ENCODE data around the gene CCNL2. TPM values are rescaled to one million over a fixed set of nuclear protein-coding genes. Genes with fewer than 3 reads are reported as not detected.

CCNL2 gene
- total and polyA plus RNA-seq, 2 donors (not counting 1 experiment from before 2014, with no cell fraction given): 263 to 347 TPM

GRCh38 chr1:1359308-1359663, 39.8 kb downstream of the CCNL2 start:
- DNase-seq: no peak
- H3K4me1 Mint-ChIP-seq: peaks cover 10% of the 10 kb centered on the region
- no peak for ATAC-seq (ENCODE audit: low read depth)
- peak overlapping the region; percentile 7 for H3K27ac Mint-ChIP-seq
- ChIA-PET CTCF (no interaction called here), POLR2A (no interaction called here)
- intact Hi-C loops (cut with micrococcal nuclease): no loop called here
- no peaks in the 10 kb centered on the region for H3K79me2 ChIP-seq (ENCODE audit: control insufficient read depth, insufficient read depth, low read length)
- H2AFZ ChIP-seq (ENCODE audit: insufficient read depth, low read depth, low read length, poor library complexity, severe bottlenecking): no peak overlapping the region
- TF ChIP-seq CTCF (IDR thresholded peaks at IDR 0.05) (no peak), EZH2 (IDR thresholded peaks at IDR 0.05; ENCODE audit: borderline replicate concordance, insufficient read depth, low read depth, low read length, poor library complexity, severe bottlenecking) (no peak)
- peaks cover 0 to 6% (median 0%) of the 10 kb centered on the region in 3 donors for H3K9me3 ChIP-seq (ENCODE audit: control extremely low read depth in 1 of 3, control insufficient read depth in 2 of 3, insufficient read depth in 1 of 3, low read length in 2 of 3)
- peaks cover 25% of the 10 kb centered on the region for H3K27me3 Mint-ChIP-seq
- no peak overlapping the region for H3K4me3 Mint-ChIP-seq
- no peaks in the 10 kb centered on the region for H4K20me1 ChIP-seq (ENCODE audit: control insufficient read depth, insufficient read depth, low read length, poor library complexity, severe bottlenecking)
- peaks cover 0 to 49% (median 13%) of the 10 kb centered on the region in 4 experiments for H3K27me3 ChIP-seq (replicated peaks in 1 of 4; ENCODE audit: control extremely low read depth in 1 of 4, control insufficient read depth in 3 of 4, insufficient read depth in 4 of 4, low read length in 3 of 4)
- no peaks in the 10 kb centered on the region for H3K36me3 ChIP-seq (replicated peaks in 1 of 2; ENCODE audit: control extremely low read depth in 1 of 2, control insufficient read depth in 1 of 2, extremely low read depth in 1 of 2, insufficient read depth in 2 of 2, low read length in 1 of 2)
- WGBS (ENCODE audit: insufficient coverage): 43% methylated on average over 3 of the region's 6 CpGs
- H3K4me1 ChIP-seq (ENCODE audit: control insufficient read depth in 2 of 2, insufficient read depth in 2 of 2, low read length in 2 of 2): peaks cover 12 to 17% of the 10 kb centered on the region in 2 donors
- H3K4me2 ChIP-seq (replicated peaks; ENCODE audit: low read depth, low read length, poor library complexity, severe bottlenecking): no peak overlapping the region
- no peaks in the 10 kb centered on the region for H3K9me3 Mint-ChIP-seq (ENCODE audit: insufficient read depth)
- H3K4me3 ChIP-seq (ENCODE audit: control extremely low read depth in 1 of 5, extremely low read depth in 1 of 5, insufficient read depth in 1 of 5, low read depth in 2 of 5, low read length in 4 of 5): no peak overlapping the region
- H3K27ac ChIP-seq (ENCODE audit: low read length in 2 of 2): no peak overlapping the region
- H3K9ac ChIP-seq (ENCODE audit: low read length): no peak overlapping the region

- Mint-ChIP-seq H3K27ac (peak within 1 kb of the TSS; percentile 7), H3K4me1 (peaks cover 12% of the 10 kb centered on the region), H3K27me3 (peaks cover 28% of the 10 kb centered on the region), H3K4me3 (no peak within 1 kb of the TSS), H3K9me3 (ENCODE audit: insufficient read depth) (no peaks in the 10 kb centered on the region)
- H3K4me3 ChIP-seq (ENCODE audit: control extremely low read depth in 1 of 5, extremely low read depth in 1 of 5, insufficient read depth in 1 of 5, low read depth in 2 of 5, low read length in 4 of 5): no peak within 1 kb of the TSS
- WGBS (ENCODE audit: insufficient coverage): 29% methylated on average over 25 of the region's 29 CpGs
- intact Hi-C loops (cut with micrococcal nuclease): no loop called here
- ChIA-PET CTCF (no interaction called here), POLR2A (no interaction called here)
- peaks cover 18 to 23% of the 10 kb centered on the region in 2 donors for H3K4me1 ChIP-seq (ENCODE audit: control insufficient read depth in 2 of 2, insufficient read depth in 2 of 2, low read length in 2 of 2)
- TF ChIP-seq CTCF (IDR thresholded peaks at IDR 0.05) (no peak), EZH2 (IDR thresholded peaks at IDR 0.05; ENCODE audit: borderline replicate concordance, insufficient read depth, low read depth, low read length, poor library complexity, severe bottlenecking) (no peak)
- H3K36me3 ChIP-seq (replicated peaks in 1 of 2; ENCODE audit: control extremely low read depth in 1 of 2, control insufficient read depth in 1 of 2, extremely low read depth in 1 of 2, insufficient read depth in 2 of 2, low read length in 1 of 2): no peaks in the 10 kb centered on the region
- no peaks in the 10 kb centered on the region for H3K79me2 ChIP-seq (ENCODE audit: control insufficient read depth, insufficient read depth, low read length)
- H3K9ac ChIP-seq (ENCODE audit: low read length): no peak within 1 kb of the TSS
- no peak for ATAC-seq (ENCODE audit: low read depth)
- no peak for DNase-seq
- H3K27ac ChIP-seq (ENCODE audit: low read length in 2 of 2): no peak within 1 kb of the TSS
- H4K20me1 ChIP-seq (ENCODE audit: control insufficient read depth, insufficient read depth, low read length, poor library complexity, severe bottlenecking): no peaks in the 10 kb centered on the region
- no peak within 1 kb of the TSS for H2AFZ ChIP-seq (ENCODE audit: insufficient read depth, low read depth, low read length, poor library complexity, severe bottlenecking)
- peaks cover 0 to 6% (median 0%) of the 10 kb centered on the region in 3 donors for H3K9me3 ChIP-seq (ENCODE audit: control extremely low read depth in 1 of 3, control insufficient read depth in 2 of 3, insufficient read depth in 1 of 3, low read length in 2 of 3)
- H3K4me2 ChIP-seq (replicated peaks; ENCODE audit: low read depth, low read length, poor library complexity, severe bottlenecking): peak within 1 kb of the TSS; percentile 35
- peaks cover 0 to 55% (median 16%) of the 10 kb centered on the region in 4 experiments for H3K27me3 ChIP-seq (replicated peaks in 1 of 4; ENCODE audit: control extremely low read depth in 1 of 4, control insufficient read depth in 3 of 4, insufficient read depth in 4 of 4, low read length in 3 of 4)
Measured at GRCh38 chr1:1358433-1359271, 40.5 kb downstream of the CCNL2 start, which contains the start of gene MXRA8. MXRA8 (minus strand) TSS chr1:1358555; CDS start chr1:1358504, 51 bp downstream.
